Gastrocnemius medialis (tissue), 4 donors: ENCODE measurements around the gene ARHGAP15. TPM values are rescaled to one million over a fixed set of nuclear protein-coding genes. Genes with fewer than 3 reads are reported as not detected.

Experiments used
- ATAC-seq, 2 donors: fragments of 150-250 bp; one replicate each; pipeline ENCODE4 v1.9.1; 2016
- DNase-seq, 2 donors: peaks; one replicate each; pipeline ENCODE4 v3.0.0-alpha.2; 2019
- H3K27ac ChIP-seq, 4 donors: fragments of 200-600 bp; sonication (generic); 1 replicate in 1 of 4; 2 replicates in 3 of 4; pipeline ENCODE4 v1.5.1; 2016 to 2018; ENCODE audit warnings: mild to moderate bottlenecking in 2 of 4, moderate library complexity in 1 of 4
- H3K27me3 ChIP-seq, 3 donors: fragments of 200-600 bp; sonication (generic) in 2 of 3; 1 replicate in 1 of 3; 2 replicates in 2 of 3; pipeline versions ENCODE4 v1.5.1 to v1.6.0; 2016 to 2019; ENCODE audit warnings: mild to moderate bottlenecking in 1 of 3, moderate library complexity in 1 of 3
- H3K36me3 ChIP-seq, 2 donors: fragments of 200-600 bp; sonication (generic) in 1 of 2; one replicate each; pipeline ENCODE4 v1.5.1; 2017 to 2018
- H3K4me1 ChIP-seq, 2 donors: fragments of 200-600 bp; sonication (generic) in 1 of 2; one replicate each; pipeline ENCODE4 v1.5.1; 2016 to 2017; ENCODE audit warnings: mild to moderate bottlenecking in 2 of 2
- H3K4me3 ChIP-seq, 4 donors: fragments of 200-600 bp; sonication (generic) in 3 of 4; 1 replicate in 1 of 4; 2 replicates in 3 of 4; pipeline ENCODE4 v1.5.1; 2016 to 2019; ENCODE audit warnings: mild to moderate bottlenecking in 2 of 4
- H3K9me3 ChIP-seq, 3 donors: fragments of 200-600 bp; sonication (generic) in 2 of 3; 1 replicate in 1 of 3; 2 replicates in 2 of 3; pipeline ENCODE4 v1.5.1; 2016 to 2019
- CTCF ChIP-seq, 5 experiments: fragments of 450-650 bp in 3 of 5; fragments of 200-600 bp in 2 of 5; sonication (generic) in 2 of 5; IDR thresholded peaks in 4 of 5; conservative IDR thresholded peaks in 1 of 5; 1 replicate in 4 of 5; 2 replicates in 1 of 5; pipeline ENCODE4 v1.5.1; 2016 to 2019; ENCODE audit warnings: antibody characterized with exemption in 5 of 5, mild to moderate bottlenecking in 3 of 5, moderate library complexity in 3 of 5
- POLR2A ChIP-seq, 2 donors: fragments of 450-650 bp; IDR thresholded peaks; one replicate each; pipeline ENCODE4 v1.6.1; 2017; ENCODE audit warnings: antibody characterized with exemption in 2 of 2, mild to moderate bottlenecking in 2 of 2, moderate library complexity in 2 of 2
- in situ Hi-C, 4 donors: fragments of 200-750 bp; cut with MboI; loops; one replicate each; pipeline versions ENCODE4 v1.15.0 to v1.8.0; 2017; ENCODE audit warnings: low sequenced_read_pairs in 4 of 4
- intact Hi-C: fragments of 100-400 bp; cut with DNase I; formaldehyde crosslinking; loops from one replicate; pipeline ENCODE4 v1.15.1; 2023; ENCODE audit warnings: low total_unique reads
- total RNA-seq, 4 donors: library from RNA; depleted of rRNA; stranded (reverse); fragments of >200 nt; gene quantifications; one replicate each; pipeline versions ENCODE4 v1.1.0 to v1.2.3, GENCODE V29; 2016

Gene ARHGAP15
- total RNA-seq, 4 donors from 2014 or later = 1.2 to 3.2 (median 1.3) TPM; not detected in 1

GRCh38 chr2:143691121-143691520 is 561.9 kb downstream of the ARHGAP15 start:
- no peak for TF ChIP-seq POLR2A (IDR thresholded peaks at IDR 0.05)
- no peak for TF ChIP-seq CTCF (IDR thresholded peaks at IDR 0.05 in 4 of 5, conservative IDR thresholded peaks at IDR 0.05 in 1 of 5)
- Histone ChIP-seq H3K27me3 (no peaks in the 10 kb centered on the region), H3K36me3 (no peaks in the 10 kb centered on the region), H3K9me3 (no peaks in the 10 kb centered on the region), H3K27ac (no peak overlapping the region), H3K4me3 (no peak overlapping the region), H3K4me1 (no peaks in the 10 kb centered on the region)
- ATAC-seq = no peak
- intact Hi-C loops = no loop called here
- no peak for DNase-seq
- in situ Hi-C loops = no loop called here

GRCh38 chr2:143692162-143692561 is 562.9 kb downstream of the ARHGAP15 start:
- H3K27ac ChIP-seq = no peak overlapping the region
- DNase-seq = no peak
- no peaks in the 10 kb centered on the region for H3K4me1 ChIP-seq
- H3K36me3 ChIP-seq = no peaks in the 10 kb centered on the region
- intact Hi-C loops (no loop called here), in situ Hi-C loops (no loop called here)
- ATAC-seq = no peak
- H3K9me3 ChIP-seq = no peaks in the 10 kb centered on the region
- TF ChIP-seq POLR2A (IDR thresholded peaks at IDR 0.05) (no peak), CTCF (IDR thresholded peaks at IDR 0.05 in 4 of 5, conservative IDR thresholded peaks at IDR 0.05 in 1 of 5) (no peak)
- no peaks in the 10 kb centered on the region for H3K27me3 ChIP-seq
- no peak overlapping the region for H3K4me3 ChIP-seq

GRCh38 chr2:143692967-143693366 is 563.7 kb downstream of the ARHGAP15 start:
- no peaks in the 10 kb centered on the region for H3K36me3 ChIP-seq
- H3K4me3 ChIP-seq = no peak overlapping the region
- no peaks in the 10 kb centered on the region for H3K4me1 ChIP-seq
- TF ChIP-seq CTCF (IDR thresholded peaks at IDR 0.05 in 4 of 5, conservative IDR thresholded peaks at IDR 0.05 in 1 of 5) (no peak), POLR2A (IDR thresholded peaks at IDR 0.05) (no peak)
- H3K9me3 ChIP-seq = no peaks in the 10 kb centered on the region
- no peaks in the 10 kb centered on the region for H3K27me3 ChIP-seq
- no peak for ATAC-seq
- H3K27ac ChIP-seq = no peak overlapping the region
- DNase-seq = no peak
- in situ Hi-C loops = no loop called here
- intact Hi-C loops = no loop called here

GRCh38 chr2:143694335-143694734 is 565.1 kb downstream of the ARHGAP15 start:
- no peaks in the 10 kb centered on the region for H3K9me3 ChIP-seq
- ATAC-seq (no peak), DNase-seq (no peak)
- H3K27ac ChIP-seq = no peak overlapping the region
- intact Hi-C loops (no loop called here), in situ Hi-C loops (no loop called here)
- H3K4me3 ChIP-seq = no peak overlapping the region
- H3K4me1 ChIP-seq = no peaks in the 10 kb centered on the region
- no peaks in the 10 kb centered on the region for H3K27me3 ChIP-seq
- no peaks in the 10 kb centered on the region for H3K36me3 ChIP-seq
- TF ChIP-seq CTCF (IDR thresholded peaks at IDR 0.05 in 4 of 5, conservative IDR thresholded peaks at IDR 0.05 in 1 of 5) = no peak
- no peak for TF ChIP-seq POLR2A (IDR thresholded peaks at IDR 0.05)

GRCh38 chr2:143696651-143697050 is 567.4 kb downstream of the ARHGAP15 start:
- no peak for ATAC-seq
- in situ Hi-C loops = no loop called here
- TF ChIP-seq CTCF (IDR thresholded peaks at IDR 0.05 in 4 of 5, conservative IDR thresholded peaks at IDR 0.05 in 1 of 5) (no peak), POLR2A (IDR thresholded peaks at IDR 0.05) (no peak)

More at GRCh38 chr2:143696651-143697050, 567.4 kb downstream of the ARHGAP15 start:
- Histone ChIP-seq H3K9me3 (no peaks in the 10 kb centered on the region), H3K27ac (no peak overlapping the region), H3K4me3 (no peak overlapping the region), H3K36me3 (no peaks in the 10 kb centered on the region), H3K27me3 (no peaks in the 10 kb centered on the region), H3K4me1 (no peaks in the 10 kb centered on the region)
- intact Hi-C loops = no loop called here
- no peak for DNase-seq
